HG03469 (cell line): Measurements from ENCODE around the gene SLX4IP.
"Not testable (repeated sequence)": the region's sequence is repeated elsewhere in the genome, so short reads cannot be mapped to it uniquely, and the experiment has no call there.

Experiments
- ATAC-seq: cut with Tn5 transposase; IDR thresholded peaks from one replicate; pipeline ENCODE4 v1.9.1; 2021; ENCODE audit warnings: mild to moderate bottlenecking, moderate library complexity, moderate number of reproducible peaks; ENCODE audit not compliant: unreplicated experiment

Gene SLX4IP

DNA sequence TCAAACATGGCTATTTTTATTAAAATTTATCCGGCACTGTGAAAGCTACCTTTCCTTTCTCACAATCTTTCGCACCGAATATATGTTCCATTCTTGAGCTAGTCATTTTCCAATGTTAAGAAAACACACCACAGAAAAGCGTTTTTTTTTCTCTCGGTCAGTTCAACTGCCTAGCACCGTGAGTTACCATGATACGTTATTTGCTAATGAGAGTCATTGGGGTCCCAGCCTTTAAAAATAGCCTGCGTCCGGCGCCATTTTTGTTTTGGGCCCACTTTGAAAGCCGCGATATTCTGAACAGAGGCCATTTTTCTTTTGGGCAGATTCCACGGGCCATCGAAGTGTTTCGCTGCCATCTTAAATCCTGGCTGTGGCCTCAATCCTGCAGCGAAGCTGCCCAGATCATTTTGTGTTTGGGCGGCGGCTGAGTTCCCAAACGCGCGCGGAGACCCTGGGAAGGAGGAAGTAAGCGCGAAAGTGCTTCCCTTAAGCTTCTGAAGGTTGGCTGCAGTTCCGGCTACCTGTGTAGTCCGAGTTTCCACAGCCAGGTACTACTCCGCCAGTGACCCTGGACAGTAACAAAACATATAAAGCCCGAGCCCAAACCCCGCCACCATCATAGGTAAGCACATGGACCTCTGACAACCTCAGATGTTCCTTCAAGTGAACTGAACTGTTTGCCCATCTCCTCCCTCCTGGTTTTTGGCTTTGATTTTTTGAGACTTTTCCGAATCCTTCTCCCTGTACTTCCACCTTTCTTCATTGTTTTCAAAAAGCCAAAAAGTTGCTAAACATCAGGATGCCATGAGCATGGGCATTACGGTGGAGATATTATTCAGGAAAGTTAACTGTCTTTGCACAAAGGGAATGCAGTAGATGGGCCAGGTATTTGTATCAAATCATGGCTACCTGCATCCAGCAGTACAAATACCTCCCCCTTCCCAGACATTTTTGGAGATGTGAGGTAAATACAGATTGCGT lies at the start of gene SLX4IP:
SLX4IP (plus strand) TSS at position 474 of the 981 bp plus-strand sequence. CDS start 22,900 bp downstream, outside the sequence.
- peak; percentile 34 for ATAC-seq

GRCh38 chr20:10385850-10386544 lies 49.1 kb upstream of the SLX4IP start:
- ATAC-seq = no peak

GRCh38 chr20:10387686-10388085 lies 47.4 kb upstream of the SLX4IP start:
- ATAC-seq = no peak

DNA sequence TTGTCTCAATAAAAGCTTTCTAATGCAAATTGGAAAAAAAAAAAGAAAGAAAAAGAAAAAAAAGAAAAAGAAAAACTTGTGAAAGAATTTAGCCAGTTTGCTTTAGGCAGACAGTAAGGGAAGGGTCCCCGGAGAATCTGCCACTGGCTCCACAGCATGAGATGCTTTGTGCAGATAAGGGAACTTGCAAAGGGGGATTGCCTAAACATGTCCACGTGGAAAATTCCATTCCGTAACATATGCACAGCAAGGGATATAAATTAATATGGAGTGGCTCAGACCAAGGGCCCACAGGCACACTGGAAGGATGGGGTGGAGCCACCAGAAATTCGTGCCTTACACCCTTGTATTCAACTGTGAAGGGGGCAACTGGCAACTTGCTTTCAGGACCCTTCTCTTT lies 46.5 kb upstream of the SLX4IP start:
- no peak for ATAC-seq

DNA sequence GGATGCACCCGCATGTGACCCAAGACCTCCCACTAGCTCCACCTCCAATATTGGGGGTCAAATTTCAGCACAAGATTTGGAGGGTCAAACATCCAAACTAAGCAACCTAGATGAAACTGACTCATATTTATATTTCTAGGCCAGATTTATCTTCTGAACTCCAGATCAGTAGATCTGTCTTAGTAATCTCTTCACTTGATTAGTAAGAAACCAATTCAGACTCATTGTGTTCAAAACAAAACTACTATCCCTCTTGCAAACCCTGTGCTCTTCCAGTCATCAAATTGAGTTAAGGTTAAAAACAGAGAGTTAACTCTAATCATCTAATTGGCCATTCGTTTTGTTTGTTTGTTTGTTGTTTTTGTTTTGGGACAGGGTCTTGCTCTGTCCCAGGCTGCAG lies 44.4 kb upstream of the SLX4IP start:
- no peak for ATAC-seq

DNA sequence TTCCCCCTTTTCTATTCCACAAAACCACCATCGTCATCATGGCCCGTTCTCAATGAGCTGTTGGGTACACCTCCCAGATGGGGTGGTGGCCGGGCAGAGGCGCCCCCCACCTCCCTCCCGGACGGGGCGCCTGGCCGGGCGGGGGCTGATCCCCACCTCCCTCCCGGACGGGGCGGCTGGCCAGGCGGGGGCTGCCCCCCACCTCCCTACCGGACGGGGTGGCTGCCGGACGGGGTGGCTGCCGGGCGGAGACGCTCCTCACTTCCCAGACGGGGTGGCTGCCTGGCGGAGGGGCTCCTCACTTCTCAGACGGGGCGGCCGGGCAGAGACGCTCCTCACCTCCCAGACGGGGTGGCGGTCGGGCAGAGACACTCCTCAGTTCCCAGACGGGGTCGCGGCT lies 40.4 kb upstream of the SLX4IP start:
- ATAC-seq = not testable (repeated sequence)

DNA sequence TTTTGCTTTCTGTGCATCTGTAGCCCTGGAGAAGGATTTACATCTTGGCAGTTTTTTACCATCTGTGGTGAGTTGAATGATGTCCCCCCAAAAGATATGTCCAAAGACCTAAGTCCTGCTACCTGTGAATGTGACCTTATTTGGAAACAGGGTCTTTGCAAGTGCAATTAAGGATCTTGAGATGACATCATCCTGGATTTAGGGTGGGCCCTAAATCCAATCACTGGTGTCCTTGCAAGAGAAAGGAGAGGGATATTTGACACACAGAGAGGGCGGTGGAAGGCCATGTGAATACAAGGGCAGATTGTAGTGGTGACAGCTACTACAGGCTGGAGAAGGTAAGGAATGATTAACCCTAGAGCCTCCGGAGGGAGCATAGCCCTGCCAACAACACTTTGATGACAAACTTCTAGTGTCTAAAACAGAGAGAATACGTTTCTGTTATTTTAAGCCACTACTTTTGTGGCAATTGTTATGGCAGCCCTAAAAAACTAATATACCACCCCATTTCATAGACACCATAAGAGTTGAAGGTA lies 36.2 kb upstream of the SLX4IP start:
- no peak for ATAC-seq

DNA sequence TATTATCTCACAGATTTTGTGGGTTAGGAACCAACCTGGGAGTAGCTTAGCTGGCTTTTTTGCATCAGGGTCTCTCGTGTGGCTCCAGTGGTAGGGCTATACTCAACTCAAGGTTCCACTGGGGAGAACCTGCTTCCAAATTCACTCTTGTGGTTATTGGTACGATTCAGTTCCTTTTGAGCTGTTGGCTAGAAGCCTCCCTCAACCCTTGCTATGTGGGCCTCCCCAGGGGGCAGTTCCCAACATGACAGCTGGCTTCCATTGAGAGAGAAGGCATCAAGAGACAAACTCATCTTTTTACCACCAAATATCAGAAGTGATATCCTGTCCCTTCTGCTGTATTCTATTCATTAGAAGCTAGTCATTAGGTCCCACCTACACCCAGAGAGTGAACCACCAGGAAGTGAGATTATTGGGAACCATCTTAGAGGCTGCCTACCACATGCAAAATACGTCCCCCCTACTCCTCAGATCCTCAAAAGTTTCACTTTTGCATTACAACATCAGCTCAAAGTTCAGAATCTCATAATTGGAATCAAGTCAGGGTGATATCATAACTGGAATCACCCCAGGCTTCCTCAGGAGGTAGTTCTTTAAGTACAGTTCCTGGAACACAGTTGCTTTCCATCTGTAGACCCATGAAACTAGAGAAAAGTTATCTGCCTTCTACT lies 32.0 kb upstream of the SLX4IP start:
- ATAC-seq = peak; percentile 58

DNA sequence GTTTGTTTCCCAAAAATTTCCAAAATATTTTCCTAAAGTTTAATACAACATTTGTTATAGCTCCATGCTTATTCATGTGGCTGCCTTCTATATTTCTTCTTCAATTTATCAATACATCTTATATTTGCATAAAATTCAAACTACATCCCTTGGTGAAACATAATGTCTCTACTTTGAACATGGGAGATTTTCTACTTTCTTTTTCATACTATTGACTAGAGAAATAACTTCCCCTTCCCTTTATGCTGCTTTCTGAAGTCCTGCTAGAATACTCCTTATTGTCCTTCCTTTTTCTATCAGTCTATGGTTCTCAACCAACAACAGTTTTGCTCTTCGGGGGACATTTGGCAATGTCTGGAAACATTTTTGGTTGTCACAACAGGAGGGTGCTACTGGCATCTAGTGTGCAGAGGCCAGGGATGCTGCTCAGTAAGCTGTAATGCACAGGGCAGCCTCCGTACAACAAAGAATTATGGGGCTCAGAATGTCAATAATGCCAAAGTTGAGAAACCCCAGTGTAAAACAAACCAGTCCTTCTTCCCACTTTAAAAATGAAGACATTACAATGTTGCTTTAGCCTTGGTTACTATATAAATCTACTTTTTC lies 31.0 kb upstream of the SLX4IP start:
- ATAC-seq = no peak

DNA sequence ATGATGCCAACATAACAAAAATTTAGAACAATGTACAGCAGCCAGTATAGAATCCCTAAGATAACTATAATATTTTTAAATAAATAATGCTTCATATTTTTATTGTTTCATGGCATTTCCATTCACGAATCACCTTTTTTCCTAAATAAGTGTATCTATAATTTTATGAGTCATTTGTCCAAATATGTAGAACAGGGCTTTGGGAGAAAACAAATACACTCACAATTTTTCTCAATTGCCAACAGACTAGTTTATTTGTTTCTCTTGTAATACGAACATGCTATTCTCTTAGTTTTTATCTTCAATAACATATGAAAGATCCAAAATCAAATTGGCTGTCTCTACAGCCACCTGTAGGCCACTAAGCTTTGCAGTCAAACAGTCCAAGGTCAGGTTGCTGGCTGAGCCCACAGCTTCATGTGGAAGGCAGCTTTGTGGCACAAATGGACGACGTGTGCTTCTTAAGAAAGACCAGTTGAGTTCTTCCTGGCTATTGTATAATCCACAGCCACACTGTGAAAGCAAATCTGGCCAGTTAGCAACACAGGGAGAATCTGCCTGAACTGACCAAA lies 30.1 kb upstream of the SLX4IP start:
- no peak for ATAC-seq

DNA sequence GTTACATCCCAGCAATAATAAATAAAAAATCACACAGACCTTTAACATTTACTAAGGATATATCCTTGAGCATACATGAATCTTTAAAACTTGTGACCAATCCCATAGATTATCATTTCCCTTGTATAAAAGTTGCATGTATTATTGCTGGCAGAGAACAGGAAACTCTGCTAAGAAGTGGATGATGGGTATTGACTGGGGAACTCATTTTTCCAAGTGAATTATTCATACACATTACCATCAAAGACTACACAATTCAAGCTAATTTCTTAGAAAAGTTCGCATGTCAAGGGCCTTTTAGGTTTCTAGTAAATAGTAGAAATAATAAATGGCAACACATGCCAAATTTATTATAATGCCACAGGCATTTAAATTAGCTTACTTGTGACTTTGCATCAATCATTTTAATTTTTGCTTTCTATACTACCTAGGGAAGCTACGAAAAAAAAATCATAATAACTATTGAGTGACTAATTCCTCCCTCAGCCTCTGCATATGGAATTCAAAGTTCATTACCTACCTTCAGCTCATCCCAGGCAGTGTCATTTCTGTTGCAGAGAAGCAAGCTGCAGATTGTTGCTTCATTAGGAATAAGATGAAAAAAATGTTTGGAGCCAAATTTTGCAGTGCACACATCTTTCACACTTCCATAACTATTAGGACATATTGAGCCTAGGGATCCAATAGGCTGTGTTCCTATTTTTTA lies 26.8 kb upstream of the SLX4IP start:
- no peak for ATAC-seq

DNA sequence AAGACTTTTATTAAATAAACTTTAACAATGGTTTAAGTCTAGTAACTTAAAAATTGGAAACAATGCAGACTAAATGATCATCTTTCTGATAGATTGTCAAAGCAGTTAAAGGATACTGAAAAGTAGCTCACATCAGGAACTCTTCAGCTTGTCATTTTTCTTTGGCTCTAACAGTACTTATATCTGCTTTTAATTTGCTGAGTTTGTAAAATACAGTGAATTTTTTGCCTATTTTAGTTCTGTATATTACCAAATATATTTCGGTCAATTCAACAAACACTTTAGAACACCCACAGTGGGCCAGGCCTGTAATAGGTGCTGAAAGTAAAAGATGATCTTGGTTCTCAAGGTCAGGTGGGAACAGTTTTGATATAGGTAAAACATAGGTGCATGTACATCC lies 23.4 kb upstream of the SLX4IP start:
- no peak for ATAC-seq

DNA sequence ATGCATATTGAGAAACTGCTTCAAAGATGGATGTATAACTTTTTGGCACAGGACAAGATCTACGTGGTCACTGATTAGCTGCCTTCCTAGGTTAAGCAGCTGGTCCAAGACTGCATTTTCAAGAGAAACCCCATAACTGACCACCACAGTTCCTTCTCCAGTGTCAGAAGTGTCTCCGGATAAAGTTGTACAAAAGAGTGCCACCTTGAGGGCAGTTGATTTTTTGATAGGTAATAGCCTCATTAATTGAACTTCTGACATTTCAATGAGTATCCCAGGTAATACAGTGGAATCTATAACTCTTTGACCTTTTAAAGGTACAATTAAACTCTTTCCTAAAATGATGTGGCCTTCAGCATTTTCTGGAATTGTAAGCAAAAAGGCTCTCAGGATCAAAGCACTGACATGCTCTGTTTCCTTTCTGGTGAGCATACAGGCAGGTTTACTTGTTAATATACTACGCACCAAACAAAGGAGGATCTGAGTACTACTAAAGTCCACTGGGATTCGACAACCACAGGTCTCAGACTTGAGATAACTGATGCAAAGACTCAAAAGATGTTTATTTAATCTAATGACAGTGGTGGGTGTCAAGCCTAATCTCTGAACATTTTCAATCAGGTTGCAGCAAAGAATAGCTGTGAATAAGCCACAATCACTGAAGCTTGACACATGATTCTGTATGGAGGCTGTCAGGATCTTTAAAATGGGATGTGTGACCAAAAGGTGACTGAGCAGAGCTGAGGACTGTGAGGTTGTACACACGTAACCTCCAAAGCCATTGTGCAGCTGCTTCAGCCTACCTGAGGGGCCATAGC lies 22.3 kb upstream of the SLX4IP start:
- ATAC-seq = no peak

GRCh38 chr20:10415013-10415650 lies 20.0 kb upstream of the SLX4IP start:
- ATAC-seq = no peak

- ATAC-seq = not testable (repeated sequence)
Measured at GRCh38 chr20:10417218-10417617, 17.9 kb upstream of the SLX4IP start.

DNA sequence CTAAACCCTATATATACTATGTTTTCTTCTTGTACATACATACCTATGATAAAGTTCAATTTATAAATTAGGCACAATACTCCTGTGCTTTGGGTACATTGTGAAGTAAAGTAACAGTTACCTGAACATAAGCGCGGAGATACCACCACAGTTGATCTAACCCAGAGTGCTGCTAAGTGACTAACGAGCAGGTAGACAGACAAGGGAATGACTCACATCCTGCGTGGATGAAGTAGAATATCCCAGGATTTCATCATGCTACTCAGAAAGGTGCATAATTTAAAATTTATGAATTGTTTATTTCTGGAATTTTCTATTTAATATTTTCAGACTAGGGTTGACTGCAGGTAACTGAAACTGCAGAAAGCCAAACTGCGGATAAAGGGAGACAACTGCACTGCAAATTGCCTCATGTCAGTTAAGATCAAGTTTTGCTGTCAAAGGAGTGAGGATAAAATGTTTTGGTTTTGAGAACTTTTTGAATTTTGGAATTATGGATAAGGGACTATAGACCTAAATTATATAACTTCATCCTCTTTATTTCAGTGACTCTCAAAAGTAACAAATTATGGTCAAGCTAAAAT lies 15.5 kb upstream of the SLX4IP start:
- ATAC-seq = no peak

DNA sequence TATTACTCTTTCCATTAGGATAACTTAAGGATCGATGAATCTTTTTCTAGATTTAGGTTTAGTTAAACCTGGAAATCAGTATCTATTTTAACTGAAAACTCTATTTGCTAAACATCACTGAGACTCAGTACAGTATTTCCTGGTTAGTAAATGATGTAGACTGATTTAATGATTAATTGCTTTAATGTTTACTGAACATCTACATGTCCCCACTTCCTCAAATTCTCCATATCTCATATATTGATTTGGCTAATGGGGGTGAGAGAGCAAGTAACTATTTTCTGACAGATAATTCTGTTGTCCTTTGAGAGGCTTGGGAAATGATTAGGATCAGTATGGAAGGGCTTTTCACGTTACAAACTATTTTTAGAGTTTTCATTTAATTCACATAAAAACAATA lies 11.4 kb upstream of the SLX4IP start:
- ATAC-seq = no peak

GRCh38 chr20:10427060-10427692 lies 7.9 kb upstream of the SLX4IP start:
- no peak for ATAC-seq
